Stimulated activated CD4-positive, alpha-beta T cell treated with anti-CD3 and anti-CD28 coated beads, Interleukin-12 subunit alpha, Interleukin-12 subunit beta, amount 100 ng/mL, for 48 hours (primary cell): ENCODE data around the gene CENPX.
"Not testable (repeated sequence)": the region's sequence is repeated elsewhere in the genome, so short reads cannot be mapped to it uniquely, and the experiment has no call there.

Experiments used
- DNase-seq, 3 donors: peaks; one replicate each; pipeline ENCODE4 v3.0.0-alpha.2; 2020; ENCODE audit warnings: low read depth in 2 of 3, low spot score in 1 of 3

CENPX gene

DNA sequence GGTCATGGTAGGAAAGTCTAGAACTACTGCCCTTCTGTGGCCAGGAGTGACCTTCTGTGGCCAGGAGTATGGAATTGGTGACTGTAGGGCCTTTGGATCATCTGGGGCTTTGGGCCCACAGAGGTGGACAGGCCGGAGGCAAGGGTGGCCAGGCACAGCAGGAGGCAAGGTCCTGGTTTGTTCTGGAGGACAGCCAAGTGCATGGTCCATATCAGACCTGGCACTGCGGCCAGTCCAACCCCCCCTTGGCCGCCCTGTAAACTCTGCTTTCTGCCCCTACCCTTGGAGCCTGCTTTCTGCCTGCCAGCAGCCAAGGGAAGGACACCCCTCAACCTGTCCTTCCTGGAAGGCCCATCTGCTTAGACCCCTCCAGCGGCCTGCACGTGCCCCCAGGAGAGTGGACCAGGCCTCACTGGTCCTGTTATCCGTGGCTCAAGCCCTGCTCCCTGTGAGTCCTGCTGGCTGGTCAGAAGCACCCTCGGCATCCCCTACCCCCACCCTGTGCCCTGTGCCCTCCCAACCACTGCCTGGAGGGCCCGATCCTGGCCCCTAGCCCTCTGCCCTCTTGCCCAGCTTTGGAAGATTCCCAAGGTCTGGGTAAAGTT is 17.1 kb upstream of the CENPX start:
- DNase-seq = no peak

DNA sequence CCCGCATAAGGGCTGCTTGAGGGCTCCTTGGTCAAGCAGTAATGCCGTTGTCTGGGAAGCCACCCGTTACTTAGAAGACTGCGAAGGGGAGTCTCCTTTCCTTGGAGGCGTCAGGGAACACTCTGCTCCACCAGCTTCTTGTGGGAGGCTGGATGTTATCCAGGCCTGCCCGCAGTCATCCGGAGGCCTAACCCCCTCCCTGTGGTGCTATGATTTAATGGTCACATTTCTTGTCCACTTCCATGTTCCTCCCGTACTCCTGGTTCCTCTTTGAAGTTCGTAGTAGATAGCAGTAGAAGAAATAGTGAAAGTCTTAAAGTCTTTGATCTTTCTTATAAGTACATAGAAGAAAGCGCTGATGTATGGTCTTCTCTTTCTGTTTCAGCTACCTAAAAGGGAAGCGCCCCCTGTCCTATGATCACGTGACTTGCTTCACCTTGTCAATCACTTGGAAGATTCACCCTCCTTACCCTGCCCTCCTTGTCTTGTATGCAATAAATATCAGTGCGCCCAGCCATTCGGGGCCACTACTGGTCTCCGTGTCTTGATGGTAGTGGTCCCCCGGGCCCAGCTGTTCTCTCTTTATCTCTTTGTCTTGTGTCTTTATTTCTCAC is 16.2 kb upstream of the CENPX start:
- DNase-seq = not testable (repeated sequence)

DNA sequence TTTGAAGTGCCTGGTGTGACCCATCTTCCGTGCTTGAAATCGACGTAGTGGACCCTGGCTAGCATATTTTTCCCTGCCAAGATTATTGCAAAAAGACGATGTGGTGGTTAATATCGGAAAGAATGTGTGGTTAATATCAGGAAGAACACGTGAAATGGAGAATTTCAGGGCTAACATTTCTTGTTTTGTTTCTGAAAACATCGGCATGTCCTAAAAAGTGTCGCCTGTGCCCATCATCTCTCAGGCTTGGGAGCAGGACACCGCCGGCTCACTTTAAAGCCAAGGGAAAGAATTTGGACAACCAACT is 15.2 kb upstream of the CENPX start:
- DNase-seq = no peak

DNA sequence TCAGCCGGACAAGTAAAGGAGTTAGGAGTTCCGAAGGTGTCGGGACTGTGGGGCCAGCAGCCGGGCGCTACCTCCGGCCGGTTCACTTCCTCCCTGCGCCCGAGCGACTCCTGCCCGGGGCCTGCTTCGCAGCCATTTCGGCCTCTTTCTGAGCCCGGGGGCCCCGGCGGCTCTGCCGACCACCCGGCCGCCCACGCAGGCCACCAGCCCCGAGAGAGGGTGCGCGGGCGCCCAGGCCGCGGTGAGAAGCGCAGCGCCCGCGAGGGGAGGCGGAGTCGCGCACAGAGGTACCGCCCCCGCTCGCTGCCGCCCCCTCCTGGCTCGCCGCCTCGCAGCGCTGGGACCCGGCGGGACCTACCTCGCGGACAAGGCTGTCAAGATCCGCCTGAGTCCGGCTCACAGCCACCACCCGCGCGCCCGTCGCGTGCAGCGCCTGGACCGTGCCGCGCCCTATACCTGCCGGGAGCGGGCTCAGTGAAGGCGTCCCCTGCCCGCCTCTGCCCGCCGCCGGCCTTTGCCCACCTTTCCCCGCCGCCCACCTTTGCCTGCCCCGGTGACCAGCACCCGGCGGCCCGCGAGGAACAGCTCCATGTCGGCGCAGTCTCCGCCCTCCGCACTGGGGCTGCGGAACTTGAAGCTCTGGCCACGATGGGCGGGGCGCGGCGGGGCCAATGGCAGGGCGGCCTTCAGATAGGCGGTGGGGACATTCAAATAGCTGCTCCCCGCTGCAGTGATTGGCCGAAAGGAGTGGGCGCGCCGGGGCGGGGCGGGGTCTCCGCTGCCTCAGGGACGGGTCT is 14.6 kb upstream of the CENPX start, which contains the start of gene DCXR:
DCXR (minus strand) TSS at position 606 of the 797 bp plus-strand sequence; CDS start at position 591, 15 bp downstream.
- peak; percentile 91 to 97 (median 91) for DNase-seq

DNA sequence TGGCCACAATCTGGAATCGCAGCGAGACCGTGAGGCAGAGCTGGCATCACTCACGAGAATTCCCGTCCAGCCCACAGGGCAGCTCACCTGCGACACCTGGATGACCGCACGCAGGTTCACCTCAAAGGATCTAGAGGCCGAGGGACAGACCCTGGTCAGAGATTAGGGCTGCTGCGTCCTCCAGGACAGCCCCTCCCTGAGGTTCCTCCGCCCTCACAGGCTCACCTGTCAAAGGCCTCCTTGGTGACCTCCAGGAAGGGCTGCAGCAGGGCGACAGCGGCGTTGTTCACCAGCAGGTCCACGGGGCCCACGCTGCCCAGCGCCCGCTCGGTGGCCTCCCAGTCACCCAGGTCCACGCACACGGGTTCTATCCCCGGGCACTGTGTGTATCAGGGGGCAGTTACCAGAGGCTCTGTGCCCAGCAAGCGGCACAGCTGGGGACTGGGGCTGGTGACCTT is 14.0 kb upstream of the CENPX start:
- no peak for DNase-seq

DNA sequence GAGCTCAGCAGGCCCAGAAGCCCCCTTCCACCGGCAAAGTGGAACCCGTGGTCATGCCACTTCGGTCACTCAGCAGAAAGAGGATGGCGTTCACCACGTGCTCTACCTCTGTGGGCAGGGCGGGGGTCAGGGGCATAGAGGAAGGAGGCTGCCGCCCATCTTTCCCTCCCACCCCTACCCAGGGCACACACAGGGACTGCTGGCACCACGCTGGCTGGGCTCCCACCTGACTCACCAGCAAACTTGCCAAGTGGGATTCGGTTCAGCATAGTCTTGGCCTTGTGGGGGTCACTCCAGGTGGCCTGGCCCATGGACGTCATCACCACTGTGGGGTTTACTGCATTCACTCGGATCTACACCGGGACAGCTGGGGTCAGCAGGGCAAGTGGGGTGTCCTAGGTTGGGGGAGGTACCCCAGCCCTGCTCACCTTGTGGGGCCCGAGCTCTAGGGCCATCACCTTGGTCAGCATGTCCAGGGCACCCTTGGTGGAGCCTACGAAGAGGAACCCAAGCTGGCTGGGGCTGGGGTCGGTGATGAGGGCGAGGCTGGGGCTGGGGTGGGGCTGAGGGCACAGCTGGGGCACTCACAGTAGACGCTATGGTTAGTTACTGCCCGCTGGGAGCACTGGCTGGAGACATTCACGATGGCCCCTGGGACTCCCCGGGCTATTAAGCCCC is 13.4 kb upstream of the CENPX start:
- no peak for DNase-seq

DNA sequence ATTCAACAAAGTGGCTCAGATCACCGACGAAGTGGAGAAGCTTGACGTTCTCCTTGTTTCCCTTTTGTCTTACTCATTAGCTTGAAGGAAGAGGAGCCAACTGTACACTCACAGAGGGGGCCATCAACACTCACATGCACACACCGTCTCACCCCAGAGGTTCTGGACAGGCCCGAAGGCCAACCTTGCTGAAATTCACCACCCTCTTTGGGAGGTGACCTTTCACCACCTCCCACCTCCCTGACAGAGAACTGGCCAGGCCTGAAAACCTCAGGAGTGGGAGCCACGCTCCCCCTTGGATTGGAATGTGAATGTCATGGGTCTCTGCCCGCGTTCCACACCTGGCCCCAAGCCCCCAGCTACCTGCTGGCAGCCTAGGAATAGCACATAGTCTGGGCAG is 12.8 kb upstream of the CENPX start:
- DNase-seq = no peak

DNA sequence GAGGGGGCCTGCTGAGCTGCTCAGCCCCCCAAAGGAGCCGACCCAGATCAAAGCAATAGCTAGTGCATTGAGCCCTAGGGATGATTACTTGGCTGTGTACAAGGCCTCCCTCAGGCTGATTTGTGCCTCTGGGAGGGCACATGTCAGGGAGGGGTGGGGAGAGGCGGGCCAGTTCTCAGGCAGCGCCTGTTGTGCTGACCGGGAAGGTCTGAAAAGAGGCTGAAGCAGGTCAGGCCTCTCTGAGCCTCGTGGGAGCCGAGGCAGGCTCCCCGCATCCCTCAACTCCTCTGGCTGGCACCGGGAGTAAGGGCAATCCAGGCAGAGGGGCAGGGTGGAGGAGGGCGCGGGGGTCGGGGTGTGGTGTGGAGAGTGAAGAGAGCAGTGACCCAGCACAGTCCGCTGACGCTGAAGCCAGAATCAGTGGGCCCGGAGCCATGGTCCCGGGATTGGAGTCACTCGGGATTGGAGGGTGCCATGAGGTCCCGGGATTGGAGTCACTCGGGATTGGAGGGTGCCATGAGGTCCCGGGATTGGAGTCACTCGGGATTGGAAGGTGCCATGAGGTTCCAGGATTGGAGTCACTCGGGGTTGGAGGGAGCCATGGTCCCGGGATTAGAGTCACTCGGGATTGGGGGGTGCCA is 11.8 kb upstream of the CENPX start:
- no peak for DNase-seq

DNA sequence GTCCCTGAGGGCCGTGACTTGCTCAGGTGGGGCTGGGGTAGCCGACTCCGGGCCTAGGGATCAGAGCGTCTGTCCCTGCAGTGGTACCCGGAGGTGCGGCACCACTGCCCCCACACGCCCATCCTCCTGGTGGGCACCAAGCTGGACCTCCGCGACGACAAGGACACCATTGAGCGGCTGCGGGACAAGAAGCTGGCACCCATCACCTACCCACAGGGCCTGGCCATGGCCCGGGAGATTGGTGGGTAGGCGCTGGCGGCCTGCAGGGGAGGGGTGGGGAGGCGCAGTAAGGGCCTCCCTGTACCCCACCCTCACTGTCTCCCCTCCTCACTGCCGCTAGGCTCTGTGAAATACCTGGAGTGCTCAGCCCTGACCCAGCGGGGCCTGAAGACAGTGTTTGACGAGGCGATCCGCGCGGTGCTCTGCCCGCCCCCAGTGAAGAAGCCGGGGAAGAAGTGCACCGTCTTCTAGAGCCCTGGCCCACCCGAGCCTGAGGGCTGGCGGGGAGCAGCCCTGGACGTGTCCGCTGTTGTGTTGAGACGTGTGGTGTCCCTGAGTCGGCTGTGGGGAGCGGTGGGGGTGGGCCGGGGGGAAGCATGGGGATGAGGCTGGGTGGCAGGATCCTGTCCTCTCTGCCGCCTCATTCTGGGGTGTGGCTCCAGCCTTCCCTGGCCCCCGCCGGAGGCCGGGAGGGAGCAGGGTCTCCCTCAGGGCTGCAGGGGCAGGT is 10.8 kb upstream of the CENPX start:
- no peak for DNase-seq

DNA sequence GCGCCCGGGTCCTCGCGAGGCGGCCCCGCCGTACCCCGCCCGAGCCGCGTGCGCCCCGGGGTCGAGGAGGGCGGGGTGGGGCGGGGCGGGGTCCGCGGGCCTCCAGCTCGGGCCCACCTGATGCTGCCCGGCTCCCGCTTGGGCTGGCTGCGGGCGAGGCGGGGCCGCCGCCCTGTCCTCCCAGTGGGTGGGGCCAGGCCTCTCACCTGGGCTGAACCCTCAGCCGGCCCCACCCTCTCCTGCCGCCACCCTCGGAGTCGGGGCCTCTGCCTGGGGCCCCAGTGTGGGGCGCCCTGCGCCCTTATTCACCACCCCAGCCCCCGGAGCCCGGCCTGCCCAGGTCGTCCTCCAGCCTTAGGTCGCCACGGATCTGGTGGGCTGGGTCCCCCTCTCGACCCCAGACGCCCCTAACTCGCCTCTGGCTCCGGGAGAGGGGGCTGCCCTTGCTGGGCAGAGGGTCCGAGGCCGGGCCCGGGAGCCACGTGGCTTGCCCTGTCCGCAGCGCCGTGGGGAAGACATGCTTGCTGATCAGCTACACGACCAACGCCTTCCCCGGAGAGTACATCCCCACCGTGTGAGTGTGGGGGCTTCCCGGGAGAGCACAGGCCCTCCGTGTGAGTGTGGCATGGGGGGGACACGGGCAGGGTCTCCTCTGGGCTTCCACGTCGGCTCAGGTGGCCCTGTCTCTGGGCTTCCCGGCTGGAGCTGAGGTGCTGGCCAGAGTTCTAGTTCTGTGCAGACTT is 9.4 kb upstream of the CENPX start:
- no peak for DNase-seq

DNA sequence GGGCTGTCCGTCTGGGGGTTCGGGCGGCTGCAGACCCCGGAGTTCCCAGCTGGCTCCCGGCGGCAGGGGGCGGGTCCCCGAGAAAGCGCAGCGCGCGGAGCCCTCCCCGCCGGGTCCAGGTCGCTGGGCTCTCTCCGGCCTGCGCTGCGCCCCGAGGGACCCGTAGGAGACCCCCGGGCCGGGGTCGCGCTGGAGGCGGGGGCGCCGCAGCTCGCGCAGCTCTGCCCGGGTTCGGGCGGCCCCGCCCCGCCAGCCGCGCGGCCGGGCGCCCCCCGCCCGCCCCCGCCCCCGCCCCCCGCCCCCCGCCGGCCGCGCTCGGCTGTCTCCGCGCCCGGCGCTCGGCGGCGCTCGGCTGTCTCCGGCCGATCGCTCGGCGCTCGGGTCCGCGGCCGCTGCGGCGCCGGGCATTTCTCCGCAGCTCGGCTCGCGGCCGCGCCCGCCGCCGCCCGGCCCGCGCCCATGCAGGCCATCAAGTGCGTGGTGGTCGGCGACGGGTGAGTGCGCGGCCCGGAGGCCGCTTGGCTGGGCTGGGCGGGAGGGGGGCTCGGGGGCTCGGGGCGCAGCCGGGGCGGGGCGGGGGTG is 8.7 kb upstream of the CENPX start, which contains the start of gene RAC3:
RAC3 (plus strand) TSS at position 376 of the 582 bp plus-strand sequence; CDS start at position 460, 84 bp downstream.
- no peak for DNase-seq

DNA sequence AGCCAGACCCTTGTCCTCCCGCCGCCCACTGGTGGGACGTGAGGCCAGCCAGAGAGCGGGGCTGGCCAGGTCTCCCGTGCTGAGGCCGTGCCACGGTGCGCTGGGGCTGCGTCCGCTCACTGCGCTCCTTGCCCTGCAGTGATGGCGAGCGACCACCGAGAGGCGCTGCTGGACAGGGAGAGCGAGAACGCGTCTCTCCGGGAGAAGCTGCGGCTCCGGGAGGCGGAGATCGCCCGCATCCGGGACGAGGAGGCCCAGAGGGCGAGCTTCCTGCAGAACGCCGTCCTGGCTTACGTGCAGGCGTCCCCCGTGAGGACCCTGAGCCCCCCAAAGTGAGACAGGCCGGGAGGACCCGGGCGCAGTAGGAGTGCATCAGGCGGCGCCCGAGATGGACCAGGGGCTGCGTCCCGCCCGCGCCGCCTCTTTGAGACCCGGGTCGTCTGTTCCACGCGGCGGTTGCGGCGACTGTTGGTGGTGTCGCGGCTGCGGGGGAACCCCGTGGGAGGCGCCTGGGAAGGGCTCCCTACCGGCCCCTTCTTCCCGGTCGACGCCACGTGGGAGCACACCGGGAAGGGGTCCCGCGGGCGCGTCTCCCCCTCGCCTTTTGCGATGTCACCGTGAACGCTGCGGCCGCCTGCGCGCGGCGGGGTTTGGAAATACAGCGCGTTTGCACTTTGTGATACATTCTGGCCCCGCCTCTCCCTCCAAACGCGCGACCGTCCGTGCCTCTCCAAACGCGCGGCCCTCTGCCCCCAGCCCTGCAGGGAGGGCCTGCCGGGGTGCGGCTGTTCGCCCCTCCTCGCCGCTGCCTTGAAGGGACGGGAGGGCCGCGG is 8.0 kb upstream of the CENPX start:
- peak; percentile 70 to 84 (median 82) for DNase-seq

DNA sequence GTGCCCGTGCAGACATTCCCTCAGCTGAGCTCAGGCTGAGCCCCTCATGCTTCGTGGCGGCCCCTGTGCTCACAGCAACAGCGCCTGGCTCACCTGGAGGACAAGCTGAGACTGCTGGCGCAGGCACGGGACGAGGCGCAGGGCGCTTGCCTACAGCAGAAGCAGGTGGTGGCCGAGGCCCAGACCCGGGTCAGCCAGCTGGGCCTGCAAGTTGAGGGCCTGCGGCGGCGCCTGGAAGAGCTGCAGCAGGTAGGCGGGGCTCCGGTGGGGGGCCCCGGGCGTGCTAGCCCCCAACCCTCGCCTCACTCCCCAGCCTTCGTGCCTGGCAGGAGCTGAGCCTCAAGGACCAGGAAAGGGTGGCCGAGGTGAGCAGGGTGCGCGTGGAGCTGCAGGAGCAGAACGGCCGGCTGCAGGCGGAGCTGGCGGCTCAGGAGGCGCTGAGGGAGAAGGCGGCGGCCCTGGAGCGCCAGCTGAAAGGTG is 7.4 kb upstream of the CENPX start:
- no peak for DNase-seq

DNA sequence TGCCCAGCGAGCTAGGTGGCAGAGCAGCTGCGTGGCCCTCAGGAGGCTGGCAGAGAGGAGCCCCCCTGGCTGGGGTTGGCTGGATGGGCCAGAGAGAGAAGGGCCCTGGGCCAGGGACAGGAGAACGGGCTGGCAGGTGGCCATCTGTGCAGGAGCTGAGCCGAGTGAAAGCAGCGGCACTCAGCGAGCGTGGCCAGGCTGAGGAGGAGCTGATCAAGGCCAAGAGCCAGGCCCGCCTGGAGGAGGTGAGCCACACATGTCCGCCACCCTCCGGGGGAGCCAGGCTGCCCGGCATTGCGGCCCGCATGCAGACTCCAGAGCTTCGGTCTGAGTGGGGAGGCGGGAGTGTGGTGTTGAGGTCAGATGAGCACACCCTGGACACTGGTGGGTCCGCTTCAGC is 6.7 kb upstream of the CENPX start:
- DNase-seq = no peak

DNA sequence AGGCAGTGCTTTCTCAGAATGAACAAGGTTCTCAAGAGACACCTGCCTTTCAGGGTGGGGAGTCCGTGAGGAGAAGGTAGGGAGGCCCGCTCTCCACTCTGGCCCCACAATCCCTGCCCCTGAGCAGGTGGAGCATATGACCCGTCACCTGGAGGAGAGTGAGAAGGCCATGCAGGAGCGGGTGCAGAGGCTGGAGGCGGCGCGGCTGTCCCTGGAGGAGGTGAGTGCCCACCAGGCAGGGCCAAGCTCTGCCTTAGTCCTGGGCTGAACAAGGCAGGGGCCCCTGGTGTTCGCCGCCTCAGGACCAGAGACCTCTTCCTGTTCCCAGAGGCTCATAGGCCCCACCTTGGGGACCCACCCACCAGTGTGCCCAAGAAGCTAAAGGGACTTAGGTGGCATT is 6.3 kb upstream of the CENPX start:
- no peak for DNase-seq

DNA sequence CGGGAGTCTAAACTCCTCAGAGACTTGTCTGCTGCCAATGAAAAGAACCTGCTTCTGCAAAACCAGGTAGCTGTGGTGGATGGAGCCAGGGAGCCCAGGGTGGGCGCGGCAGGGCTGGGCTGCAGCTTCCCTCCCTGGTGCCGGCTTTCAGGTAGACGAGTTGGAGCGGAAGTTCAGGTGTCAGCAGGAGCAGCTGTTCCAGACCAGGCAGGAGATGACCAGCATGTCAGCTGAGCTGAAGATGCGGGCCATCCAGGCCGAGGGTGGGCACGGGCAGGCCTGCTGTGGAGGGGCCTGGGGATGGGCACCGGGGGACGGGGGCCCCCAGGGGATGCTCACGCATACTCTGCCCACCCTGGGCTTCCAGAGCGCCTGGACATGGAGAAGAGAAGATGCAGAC is 5.6 kb upstream of the CENPX start:
- DNase-seq = no peak

DNA sequence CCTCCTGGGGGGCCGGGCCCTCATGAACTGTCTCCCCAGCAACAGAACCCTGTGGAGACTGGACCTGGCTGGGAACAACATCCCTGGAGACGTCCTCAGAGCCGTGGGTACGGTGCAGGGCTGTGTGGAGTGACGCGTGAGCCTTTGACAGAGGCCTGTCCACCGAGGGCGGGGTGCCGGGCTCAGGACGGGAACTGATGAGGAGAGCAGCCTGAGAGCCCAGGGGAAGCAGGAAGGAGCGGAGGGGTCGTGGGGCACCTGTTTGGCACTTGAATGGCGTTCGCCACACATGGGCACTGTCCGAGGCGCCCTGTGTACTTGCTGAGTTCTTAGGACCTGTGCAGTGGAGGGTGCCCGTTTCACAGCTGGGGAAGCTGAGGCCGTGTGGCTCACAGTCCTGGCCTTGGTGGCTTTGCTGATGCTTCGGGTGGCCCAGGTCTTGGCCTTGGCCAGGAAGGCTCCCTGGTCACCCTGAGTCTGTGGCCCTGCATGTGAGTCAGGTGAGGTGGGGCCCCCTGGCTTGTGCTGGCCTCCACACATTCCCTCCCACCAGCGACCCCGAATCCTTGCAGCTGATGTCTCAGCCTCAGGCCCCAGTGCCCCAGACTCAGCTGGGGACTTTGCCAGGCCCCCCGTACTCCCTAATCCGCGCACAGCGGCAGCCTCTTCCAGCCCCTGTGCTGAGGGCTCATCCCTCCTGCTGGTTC is 2.9 kb upstream of the CENPX start:
- DNase-seq = no peak

DNA sequence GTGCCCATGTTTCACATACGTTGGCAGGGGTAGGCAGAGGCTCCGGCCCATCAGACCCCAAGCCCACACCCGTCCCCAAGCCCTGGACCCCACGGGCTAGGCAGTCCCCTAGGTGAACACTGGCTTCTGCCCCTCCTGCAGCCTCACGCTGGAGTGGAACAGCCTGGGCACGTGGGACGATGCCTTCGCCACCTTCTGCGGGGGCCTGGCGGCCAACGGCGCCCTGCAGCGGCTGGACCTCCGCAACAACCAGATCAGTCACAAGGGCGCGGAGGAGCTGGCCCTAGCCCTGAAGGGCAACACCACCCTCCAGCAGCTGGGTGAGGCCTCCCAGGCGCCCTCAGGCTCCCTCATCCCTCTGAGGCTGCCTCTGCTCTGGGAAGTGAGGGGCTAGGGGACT is 2.2 kb upstream of the CENPX start:
- DNase-seq = no peak
